ENCODE measurements around the gene DNMT1.

DNA sequence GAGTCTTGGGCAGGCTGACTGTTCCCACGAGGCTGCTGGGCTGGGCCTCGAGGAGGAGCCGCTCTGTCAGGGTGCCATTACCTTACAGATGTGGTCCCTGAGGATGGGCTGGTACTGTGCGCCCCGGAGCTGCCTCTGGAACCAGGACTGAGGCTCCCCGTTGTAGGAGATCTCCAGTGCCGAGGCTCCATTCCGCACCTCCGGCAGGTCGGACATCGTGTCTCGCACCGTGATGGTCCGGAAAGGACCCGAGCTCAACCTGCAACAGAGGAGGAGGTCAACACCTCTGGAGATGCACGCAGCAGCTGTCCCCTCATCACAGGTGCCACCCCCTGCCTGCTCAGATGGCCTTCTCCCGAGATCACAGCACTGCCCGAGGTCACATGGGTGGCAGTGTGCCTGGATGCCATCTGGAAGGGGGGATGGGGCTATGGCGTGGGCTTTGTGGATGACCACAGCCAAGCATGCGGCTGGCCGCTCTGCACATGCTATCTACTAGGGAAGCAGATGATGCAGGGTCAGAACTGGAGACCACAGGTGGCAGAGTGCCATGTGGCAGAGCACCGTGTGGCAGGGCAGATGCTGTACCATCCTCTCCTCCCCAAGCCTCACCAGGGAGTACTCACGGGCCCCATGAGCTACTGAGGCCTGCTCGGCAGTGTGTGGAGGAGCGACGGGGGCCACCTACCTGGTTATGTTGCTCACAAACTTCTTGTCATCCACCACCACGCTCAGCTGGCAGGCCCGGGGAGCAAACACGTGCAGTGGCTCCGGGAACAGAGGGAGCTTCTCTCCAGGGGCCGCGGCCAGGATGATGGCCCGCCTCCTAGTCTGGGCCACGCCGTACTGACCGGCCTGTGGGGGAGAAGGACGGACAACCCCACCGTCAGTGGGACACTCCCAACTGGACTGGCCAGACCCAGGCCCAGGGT, 56.7 kb downstream of the DNMT1 start:
- no peak for TF ChIP-seq POLR2A (IDR thresholded peaks at IDR 0.05)
- TF ChIP-seq, protein P1, sequence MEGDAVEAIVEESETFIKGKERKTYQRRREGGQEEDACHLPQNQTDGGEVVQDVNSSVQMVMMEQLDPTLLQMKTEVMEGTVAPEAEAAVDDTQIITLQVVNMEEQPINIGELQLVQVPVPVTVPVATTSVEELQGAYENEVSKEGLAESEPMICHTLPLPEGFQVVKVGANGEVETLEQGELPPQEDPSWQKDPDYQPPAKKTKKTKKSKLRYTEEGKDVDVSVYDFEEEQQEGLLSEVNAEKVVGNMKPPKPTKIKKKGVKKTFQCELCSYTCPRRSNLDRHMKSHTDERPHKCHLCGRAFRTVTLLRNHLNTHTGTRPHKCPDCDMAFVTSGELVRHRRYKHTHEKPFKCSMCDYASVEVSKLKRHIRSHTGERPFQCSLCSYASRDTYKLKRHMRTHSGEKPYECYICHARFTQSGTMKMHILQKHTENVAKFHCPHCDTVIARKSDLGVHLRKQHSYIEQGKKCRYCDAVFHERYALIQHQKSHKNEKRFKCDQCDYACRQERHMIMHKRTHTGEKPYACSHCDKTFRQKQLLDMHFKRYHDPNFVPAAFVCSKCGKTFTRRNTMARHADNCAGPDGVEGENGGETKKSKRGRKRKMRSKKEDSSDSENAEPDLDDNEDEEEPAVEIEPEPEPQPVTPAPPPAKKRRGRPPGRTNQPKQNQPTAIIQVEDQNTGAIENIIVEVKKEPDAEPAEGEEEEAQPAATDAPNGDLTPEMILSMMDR (IDR thresholded peaks at IDR 0.05), result no peak

Data from breast epithelium (tissue), 3 donors.